Measurements from ENCODE around the gene MSN.

The MSN gene

DNA sequence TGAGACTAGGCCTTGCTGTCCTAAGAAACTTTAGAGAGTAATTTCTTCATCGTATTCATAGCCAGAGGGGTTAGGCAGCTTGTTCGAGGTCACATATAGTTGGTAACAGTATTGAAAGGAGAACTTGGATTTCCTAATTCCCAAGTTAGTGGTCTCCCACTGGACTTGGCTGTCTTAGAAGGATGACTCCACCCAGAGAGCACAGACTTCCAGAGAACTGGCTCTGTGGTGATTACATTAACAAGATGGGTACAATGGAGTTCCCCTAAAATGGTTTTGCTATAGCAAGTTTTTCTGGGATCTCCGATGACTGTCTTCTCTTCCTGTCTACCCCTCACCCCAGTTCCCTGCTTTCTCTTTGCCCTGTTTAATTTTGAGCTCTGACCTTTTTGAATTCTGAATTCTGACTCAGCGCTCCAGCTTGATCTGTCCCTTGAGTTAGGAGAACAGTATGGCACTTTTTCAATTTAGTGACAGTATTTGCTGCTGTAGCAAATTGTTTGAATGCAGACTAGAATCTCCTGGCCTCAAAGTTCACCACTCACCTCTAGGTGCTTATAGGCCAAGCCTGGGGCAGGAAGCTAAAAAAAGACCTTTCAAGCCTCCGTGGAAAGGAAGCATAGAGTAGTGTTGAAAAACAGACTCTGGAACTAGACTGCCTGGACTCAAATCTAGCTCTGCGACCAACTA lies 6.9 kb downstream of the MSN start:
- TF ChIP-seq, protein P1, sequence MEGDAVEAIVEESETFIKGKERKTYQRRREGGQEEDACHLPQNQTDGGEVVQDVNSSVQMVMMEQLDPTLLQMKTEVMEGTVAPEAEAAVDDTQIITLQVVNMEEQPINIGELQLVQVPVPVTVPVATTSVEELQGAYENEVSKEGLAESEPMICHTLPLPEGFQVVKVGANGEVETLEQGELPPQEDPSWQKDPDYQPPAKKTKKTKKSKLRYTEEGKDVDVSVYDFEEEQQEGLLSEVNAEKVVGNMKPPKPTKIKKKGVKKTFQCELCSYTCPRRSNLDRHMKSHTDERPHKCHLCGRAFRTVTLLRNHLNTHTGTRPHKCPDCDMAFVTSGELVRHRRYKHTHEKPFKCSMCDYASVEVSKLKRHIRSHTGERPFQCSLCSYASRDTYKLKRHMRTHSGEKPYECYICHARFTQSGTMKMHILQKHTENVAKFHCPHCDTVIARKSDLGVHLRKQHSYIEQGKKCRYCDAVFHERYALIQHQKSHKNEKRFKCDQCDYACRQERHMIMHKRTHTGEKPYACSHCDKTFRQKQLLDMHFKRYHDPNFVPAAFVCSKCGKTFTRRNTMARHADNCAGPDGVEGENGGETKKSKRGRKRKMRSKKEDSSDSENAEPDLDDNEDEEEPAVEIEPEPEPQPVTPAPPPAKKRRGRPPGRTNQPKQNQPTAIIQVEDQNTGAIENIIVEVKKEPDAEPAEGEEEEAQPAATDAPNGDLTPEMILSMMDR (IDR thresholded peaks at IDR 0.05; ENCODE audit: low read depth, low read length, missing control alignments): no peak
- DNase-seq: no peak
- peak overlapping the region; percentile 37 for H3K27ac ChIP-seq
- in situ Hi-C loops (cut with HindIII; ENCODE audit: low pct_ligation_motif_present, low sequenced_read_pairs): no loop called here
- no peak overlapping the region for H3K4me3 ChIP-seq (ENCODE audit: low read depth, low read length)
- H3K27me3 ChIP-seq (replicated peaks): no peaks in the 10 kb centered on the region
- no peaks in the 10 kb centered on the region for H3K36me3 ChIP-seq (replicated peaks)

DNA sequence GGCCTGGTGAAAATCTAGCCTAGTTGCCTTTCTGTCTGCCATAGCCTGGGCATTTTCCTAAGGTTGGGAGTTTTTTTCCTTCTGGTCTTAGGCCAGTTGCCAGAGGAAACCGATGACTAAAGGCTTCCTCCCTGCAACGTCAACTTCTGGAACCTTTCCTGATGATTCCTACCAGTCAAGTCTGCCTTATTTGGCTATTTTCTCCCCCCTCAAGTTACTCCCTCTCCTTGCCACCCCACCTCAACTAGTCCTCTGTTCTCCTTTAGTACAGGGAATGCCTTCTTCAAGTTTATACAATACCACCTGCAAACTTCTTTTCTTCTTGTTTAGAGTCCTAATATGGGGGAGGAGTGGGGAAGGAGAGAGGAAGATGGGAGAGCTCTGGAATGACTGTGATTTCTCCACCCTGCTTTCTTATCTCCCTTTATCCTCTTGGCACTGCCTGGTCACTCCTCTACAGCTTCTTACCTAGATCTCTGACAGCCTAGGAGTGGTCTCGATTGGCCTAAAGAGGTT lies 10.6 kb downstream of the MSN start:
- TF ChIP-seq, protein P1 (IDR thresholded peaks at IDR 0.05; ENCODE audit: low read depth, low read length, missing control alignments): no peak
- H3K27me3 ChIP-seq (replicated peaks): no peaks in the 10 kb centered on the region
- in situ Hi-C loops (cut with HindIII; ENCODE audit: low pct_ligation_motif_present, low sequenced_read_pairs): no loop called here
- DNase-seq: peak; percentile 66
- no peaks in the 10 kb centered on the region for H3K36me3 ChIP-seq (replicated peaks)
- peak overlapping the region; percentile 66 for H3K27ac ChIP-seq
- no peak overlapping the region for H3K4me3 ChIP-seq (ENCODE audit: low read depth, low read length)

DNA sequence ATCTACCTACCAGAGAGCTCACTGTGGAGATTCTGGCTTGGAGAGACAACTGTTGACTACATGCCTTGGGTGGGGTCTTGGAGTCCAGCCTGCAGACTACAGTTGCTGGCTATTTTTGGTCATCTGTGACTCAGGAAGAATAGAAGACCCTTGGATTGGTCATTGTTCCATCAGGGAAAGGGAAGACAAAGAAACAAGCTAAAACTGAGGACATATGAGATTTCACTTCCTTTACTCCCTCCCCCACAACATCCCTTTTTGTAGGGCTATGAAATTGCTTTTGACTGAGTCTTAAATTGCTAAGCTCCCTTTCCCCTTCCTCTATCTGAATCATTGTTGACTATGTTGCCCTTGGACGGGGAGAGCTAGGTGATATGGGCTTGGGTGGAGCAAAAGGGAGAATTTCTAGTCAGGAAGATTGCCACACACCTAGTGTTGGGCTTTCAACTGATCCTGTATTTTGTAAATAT lies 11.7 kb downstream of the MSN start:
- DNase-seq: no peak
- H3K27ac ChIP-seq: peak overlapping the region; percentile 66
- H3K27me3 ChIP-seq (replicated peaks): no peaks in the 10 kb centered on the region
- H3K36me3 ChIP-seq (replicated peaks): no peaks in the 10 kb centered on the region
- TF ChIP-seq, protein P1 (IDR thresholded peaks at IDR 0.05; ENCODE audit: low read depth, low read length, missing control alignments): no peak
- in situ Hi-C loops (cut with HindIII; ENCODE audit: low pct_ligation_motif_present, low sequenced_read_pairs): no loop called here
- H3K4me3 ChIP-seq (ENCODE audit: low read depth, low read length): no peak overlapping the region

DNA sequence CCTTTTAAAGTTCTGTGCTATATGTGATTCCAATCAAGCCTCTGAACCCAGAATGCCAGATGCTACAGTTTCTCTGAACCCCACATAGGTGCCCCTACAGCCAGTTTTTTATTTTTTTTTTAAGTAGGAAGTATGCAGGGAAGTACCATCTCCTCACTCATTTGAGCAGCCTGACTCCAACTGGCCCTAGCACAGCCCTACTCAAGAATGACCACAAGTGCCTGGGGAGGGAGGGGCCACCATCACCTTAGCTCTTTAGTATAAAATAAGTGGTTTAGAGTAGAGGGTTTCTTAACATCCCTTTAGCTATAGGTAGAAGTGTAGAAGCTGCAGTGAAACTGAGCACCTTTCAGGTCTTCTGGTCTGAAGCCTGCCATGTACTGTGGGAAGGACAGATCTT lies 14.4 kb downstream of the MSN start:
- Histone ChIP-seq H3K36me3 (replicated peaks) (no peaks in the 10 kb centered on the region), H3K27me3 (replicated peaks) (no peaks in the 10 kb centered on the region), H3K27ac (no peak overlapping the region), H3K4me3 (ENCODE audit: low read depth, low read length) (no peak overlapping the region)
- no peak for DNase-seq
- TF ChIP-seq, protein P1 (IDR thresholded peaks at IDR 0.05; ENCODE audit: low read depth, low read length, missing control alignments): no peak
- in situ Hi-C loops (cut with HindIII; ENCODE audit: low pct_ligation_motif_present, low sequenced_read_pairs): no loop called here

DNA sequence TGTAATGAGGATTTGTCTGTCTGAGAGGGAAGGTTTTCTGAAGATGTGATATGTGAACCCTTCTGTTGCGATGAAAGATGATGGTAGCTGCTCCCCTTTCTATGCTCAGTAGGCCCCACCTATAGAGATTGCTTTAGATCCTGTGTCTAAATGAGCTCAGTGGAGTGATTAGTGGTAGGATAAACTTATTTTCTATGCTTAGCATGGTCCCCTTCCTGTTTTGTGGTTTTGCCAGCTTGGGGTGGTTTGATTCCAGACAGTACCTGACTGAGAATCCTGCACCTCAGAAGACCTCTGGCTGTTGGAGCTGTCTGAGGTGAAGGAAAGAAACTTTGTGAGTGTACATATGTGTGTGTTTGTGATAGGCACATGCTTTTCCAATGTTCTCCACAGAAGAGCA lies 17.7 kb downstream of the MSN start:
- Histone ChIP-seq H3K27me3 (replicated peaks) (no peaks in the 10 kb centered on the region), H3K27ac (no peak overlapping the region), H3K36me3 (replicated peaks) (no peaks in the 10 kb centered on the region), H3K4me3 (ENCODE audit: low read depth, low read length) (no peak overlapping the region)
- in situ Hi-C loops (cut with HindIII; ENCODE audit: low pct_ligation_motif_present, low sequenced_read_pairs): no loop called here
- TF ChIP-seq, protein P1 (IDR thresholded peaks at IDR 0.05; ENCODE audit: low read depth, low read length, missing control alignments): no peak
- no peak for DNase-seq

DNA sequence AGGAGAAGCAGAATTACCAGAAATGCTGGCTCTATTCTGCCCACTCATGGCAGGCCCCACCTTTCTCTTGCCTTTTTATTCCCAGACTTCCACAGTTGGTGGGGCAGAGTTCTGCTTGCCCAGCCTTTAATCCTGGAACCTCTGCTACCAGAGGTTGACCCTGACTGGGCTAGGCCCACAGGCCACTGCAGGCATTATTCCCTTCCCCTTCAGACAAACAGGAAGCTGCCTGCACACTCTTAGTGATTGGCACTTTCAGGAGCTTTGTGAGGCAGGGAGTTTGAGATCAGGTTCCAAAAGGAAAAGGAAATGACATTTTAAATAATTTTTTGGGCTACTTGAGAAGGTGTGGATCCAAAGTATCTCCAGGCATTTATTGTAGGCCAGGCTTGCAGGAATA lies 18.8 kb downstream of the MSN start:
- TF ChIP-seq, protein P1 (IDR thresholded peaks at IDR 0.05; ENCODE audit: low read depth, low read length, missing control alignments): no peak
- Histone ChIP-seq H3K27ac (no peak overlapping the region), H3K27me3 (replicated peaks) (no peaks in the 10 kb centered on the region), H3K36me3 (replicated peaks) (no peaks in the 10 kb centered on the region), H3K4me3 (ENCODE audit: low read depth, low read length) (no peak overlapping the region)
- DNase-seq: no peak
- in situ Hi-C loops (cut with HindIII; ENCODE audit: low pct_ligation_motif_present, low sequenced_read_pairs): no loop called here
